ENCODE measurements around the gene SAFB. TPM values are rescaled to one million over a fixed set of nuclear protein-coding genes. Genes with fewer than 3 reads are reported as not detected.

The SAFB gene
- total and polyA plus RNA-seq, 2 of the 13 experiments (the other 11 are each of a cell fraction or from before 2014, with no cell fraction given), result 21.0 to 28.4 TPM

GRCh38 chr19:5697022-5697889 lies 74.4 kb downstream of the SAFB start (continued):
- TF ChIP-seq ZNF574 (CRISPR knock-in tag; IDR thresholded peaks at IDR 0.05) (no peak), GMEB2 (CRISPR knock-in tag; IDR thresholded peaks at IDR 0.05; ENCODE audit: low read depth) (no peak), HNRNPL (IDR thresholded peaks at IDR 0.05; ENCODE audit: low read depth, low read length) (0 out of 2 replicates have a peak, but pooled peaks have one; percentile 4), HMG20A (CRISPR knock-in tag; IDR thresholded peaks at IDR 0.05; ENCODE audit: borderline replicate concordance) (no peak), SAP130 (CRISPR knock-in tag; IDR thresholded peaks at IDR 0.05; ENCODE audit: low read depth) (no peak), ZNF296 (CRISPR knock-in tag; conservative IDR thresholded peaks at IDR 0.05) (no peak), RBFOX2 (IDR thresholded peaks at IDR 0.05; ENCODE audit: low read depth, low read length) (peak; percentile 16; the same call in 1 of the 2 replicates), ARNT2 (CRISPR knock-in tag; IDR thresholded peaks at IDR 0.05; ENCODE audit: low read depth) (no peak), MBD4 (IDR thresholded peaks at IDR 0.05; ENCODE audit: borderline replicate concordance, low read length) (no peak), RBM22 (optimal IDR thresholded peaks at IDR 0.05; ENCODE audit: low read length) (peak; percentile 71), ZBTB37 (CRISPR knock-in tag; IDR thresholded peaks at IDR 0.05) (no peak), ZBTB33 (CRISPR knock-in tag; IDR thresholded peaks at IDR 0.05) (peak; percentile 44; the same call in 1 of the 2 replicates)
